Embryonic facial prominence (tissue), 1 donor: ENCODE results near the gene INPP5A.
"Not testable (repeated sequence)": the region's sequence is repeated elsewhere in the genome, so short reads cannot be mapped to it uniquely, and the experiment has no call there.

Experiments
- DNase-seq: peaks from one replicate; pipeline ENCODE4 v3.0.0-alpha.2; 2016; ENCODE audit errors: extremely low spot score

Gene INPP5A

GRCh38 chr10:132676193-132676891 is 138.8 kb downstream of the INPP5A start:
- DNase-seq, result no peak

DNA sequence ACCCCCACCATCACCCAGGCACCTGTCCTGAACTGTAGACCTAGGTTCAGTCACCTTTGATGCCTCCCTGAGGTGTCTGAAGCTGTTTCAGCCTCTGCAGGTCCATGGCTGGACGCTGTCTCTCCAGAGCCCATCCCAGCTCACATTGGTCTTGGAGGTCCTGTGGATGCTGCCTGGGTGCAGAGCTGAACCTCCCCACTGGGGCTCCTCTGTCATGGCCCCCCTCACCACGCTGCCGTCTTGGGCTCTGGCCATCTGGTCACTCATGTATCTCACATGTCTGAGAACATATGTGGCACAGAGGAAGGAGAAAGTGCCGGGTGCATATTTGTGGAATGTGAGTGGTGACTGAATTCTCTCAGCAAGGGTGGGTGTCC is 139.5 kb downstream of the INPP5A start:
- DNase-seq, result no peak

DNA sequence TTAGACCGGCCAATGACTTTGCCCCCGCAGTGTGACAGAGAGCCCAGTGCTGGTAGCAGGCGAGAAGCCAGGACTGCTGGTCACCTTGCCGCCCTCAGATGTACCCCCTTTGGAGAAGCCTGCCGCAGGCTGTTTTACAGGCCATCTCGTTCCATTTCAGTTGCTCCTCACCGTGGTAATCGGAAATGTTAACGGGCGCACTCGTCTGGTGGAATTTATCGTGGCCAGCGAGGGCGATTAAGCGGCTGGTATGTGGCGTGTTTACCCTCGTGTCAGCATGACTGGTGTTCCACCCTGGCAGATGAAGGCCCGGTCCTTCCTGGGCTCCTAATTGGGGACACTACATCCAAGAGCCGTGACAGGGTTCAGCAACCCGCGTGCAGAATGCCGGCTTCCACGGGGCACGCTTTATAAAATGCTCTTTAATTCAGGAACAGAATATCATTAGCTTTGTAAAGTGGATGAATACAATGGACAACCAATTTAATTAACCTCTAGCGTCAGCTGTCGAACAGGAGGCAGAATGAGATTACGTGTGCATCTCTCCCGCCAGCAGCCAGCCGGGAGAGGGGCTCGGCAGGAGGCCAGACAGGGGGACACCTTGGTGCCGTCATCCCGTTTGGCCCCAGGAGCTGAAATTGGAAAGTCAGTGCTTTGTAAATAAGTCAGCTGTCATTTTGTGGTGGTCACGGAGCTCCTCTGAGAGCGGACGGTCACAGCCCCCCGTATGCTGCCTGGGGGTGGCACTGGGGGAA is 140.1 kb downstream of the INPP5A start:
- no peak for DNase-seq

DNA sequence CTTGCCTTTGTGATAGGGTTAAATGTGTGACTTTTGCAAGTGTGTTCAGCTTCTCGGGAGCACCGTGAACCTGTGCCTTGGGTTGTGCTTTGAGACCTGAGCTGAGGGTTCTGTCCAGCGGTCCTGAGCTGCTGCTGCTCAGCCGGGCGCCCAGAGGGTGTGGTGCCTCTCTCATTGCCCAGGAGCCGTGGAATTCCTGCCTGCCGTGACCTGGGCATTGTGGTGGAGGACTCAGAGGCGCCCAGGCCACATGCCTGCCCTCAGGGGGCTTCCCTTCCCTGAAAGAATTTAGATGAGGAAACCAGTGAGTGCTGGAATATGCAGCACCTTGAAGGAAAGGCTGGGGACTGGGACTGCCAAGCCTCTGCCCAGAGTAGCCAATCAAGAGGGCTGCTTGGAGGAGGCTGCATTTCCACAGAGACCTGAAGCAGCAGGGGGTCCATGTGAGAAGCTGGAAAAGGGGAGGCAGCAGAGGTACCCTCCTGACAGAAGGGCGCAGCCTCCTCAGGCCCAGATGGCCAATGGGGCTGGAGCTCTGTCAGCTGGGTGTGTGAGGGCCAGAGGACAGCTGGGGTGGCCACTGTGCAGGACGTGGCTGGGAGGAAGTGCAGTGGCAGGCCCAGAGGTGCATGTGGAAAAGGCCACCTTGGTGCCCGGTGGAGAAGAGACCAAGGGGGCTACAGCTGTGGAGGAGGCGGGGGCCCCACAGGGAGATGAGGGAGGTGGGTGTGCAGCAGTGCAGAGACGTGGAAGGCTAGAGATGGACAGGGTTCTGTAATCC is 141.0 kb downstream of the INPP5A start:
- DNase-seq, result no peak

- no peak for DNase-seq
These were observed 141.6 kb downstream of the INPP5A start for GRCh38 chr10:132679217-132679595.

DNA sequence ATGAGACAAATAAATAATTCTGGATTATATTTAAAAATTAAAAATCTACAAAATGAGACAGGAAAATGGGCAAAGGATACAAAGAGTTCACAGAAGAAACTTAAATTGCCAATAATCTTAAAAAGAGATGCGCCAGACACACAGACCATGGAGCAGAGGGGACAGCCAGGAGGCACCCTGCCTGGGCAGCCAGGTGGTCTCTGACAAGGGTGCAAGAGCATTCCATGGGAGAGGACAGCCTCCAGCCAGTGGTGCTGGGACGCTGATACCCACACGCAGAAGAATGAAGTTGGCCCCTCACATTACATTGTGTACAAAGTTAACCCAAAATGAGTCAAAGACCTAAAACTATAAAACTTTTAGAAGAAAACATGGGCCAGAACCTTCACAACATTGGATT is 142.1 kb downstream of the INPP5A start:
- no peak for DNase-seq

DNA sequence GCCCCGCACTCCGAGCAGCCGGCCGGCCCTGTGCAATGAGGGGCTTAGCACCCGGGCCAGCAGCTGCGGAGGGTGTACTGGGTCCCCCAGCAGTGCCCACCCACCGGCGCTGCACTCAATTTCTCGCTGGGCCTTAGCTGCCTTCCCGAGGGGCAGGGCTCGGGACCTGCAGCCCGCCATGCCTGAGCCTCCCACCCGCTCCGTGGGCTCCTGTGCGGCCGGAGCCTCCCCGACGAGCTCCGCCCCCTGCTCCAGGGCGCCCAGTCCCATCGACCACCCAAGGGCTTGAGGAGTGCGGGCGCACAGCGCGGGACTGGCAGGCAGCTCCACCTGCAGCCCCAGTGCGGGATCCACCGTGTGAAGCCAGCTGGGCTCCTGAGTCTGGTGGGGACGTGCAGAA is 143.2 kb downstream of the INPP5A start:
- not testable (repeated sequence) for DNase-seq

GRCh38 chr10:132681858-132682755 is 144.5 kb downstream of the INPP5A start:
- DNase-seq, result no peak

DNA sequence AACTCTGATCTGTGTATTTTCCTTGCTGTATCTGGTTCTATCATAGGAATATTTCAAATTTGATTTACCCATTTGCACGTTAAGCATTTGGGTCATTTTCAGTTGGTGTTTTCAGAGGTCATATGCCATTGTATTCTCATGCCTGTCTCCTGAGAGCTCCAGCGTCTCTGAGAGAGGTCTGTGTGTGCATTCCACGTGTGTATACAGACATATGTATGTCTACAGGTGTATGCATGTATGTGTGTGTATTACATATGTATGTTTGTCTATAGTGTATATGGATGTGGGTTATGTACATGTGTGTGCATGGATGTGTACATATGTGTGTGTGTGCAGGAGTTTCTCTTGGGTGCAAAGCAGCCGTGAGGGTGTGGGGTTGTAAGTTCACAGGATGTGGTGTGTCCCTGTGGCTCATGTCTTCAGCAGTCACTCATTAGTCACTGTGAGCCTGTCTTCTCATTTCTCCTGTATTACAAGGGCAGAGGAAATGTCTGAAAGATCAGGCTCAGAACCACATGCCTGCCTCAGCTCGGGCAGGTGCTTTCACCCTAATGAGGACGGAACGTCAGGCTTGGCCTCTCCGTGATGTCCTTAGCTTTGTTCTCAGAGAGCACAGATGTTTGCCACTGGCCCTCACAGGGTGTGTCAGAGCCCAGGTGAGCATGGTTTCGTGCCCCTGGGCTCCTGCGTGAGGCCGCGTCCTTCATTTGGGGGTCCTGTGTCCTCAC is 146.7 kb downstream of the INPP5A start:
- DNase-seq, result no peak

DNA sequence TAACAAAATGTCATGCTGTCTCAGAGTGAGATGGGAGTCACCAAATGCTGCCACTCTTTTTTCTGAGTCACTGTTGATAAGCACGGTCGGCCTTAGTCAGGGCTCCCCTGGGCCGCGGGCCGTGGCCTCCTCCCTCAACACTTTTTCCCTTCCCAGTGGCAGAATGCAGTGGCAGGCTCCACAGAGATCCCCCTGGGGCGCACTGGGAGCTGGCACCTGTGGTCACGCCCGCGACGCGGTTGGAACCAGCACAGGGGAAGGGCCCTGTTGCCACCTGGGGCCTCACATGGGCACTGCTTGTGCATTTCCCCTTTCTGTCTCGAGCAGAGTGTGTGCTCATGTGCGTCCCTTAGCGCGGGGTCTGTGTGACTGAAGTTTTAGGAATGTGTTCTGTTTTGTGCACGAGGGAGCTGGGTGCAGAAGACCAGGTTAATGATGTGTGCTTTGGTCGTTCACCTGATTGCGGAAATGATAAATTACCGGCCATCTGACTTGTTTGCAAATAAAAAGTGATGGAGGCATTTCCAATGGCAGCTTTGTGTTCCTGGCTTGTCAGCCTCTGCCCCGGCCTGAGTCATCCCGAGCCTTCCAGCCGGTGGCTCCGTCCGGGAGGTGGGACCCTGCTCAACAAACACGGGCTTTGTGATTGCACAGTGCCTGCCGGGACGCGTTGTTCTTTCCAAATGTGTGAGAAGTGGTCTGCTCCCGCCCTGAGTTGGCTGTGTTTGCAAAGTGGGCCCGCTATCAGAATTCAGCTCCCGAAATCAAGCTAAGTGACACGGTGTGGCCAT is 147.7 kb downstream of the INPP5A start:
- no peak for DNase-seq

DNA sequence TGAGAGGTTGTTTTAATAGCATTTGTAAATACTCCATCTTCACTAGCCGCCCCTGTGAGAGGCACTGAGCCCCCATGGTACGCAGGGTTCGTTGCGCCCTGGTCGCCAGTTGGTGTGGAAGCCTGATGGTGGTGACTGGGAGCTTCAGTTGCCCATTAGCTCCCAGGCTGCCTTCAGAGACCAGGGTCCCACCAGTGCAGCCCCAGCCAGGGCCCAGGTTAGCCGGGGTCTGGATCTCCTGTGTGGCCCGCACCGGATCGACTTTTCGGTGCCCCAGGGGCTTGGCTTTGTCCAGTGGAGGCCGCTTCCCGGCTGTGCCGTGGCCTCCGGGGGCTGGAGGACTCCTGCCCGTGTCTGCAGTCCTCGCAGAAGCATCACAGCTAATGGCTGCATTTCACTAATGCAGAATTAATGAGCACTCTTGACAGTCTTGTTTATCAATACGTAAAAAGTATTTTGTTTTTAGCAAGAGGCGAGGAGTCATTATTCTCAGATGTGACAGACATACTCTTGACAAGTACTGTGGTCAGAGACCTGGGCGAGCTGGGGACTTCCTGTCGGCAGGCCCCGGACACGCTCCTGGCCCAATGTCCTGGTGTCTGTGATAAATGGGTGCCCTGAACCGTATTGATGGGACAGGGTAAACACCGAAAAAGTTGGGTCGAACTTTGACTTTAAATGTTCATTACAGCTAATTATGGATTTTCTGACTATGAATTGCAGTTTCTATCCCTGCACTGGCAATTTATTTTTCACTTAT is 148.5 kb downstream of the INPP5A start:
- no peak for DNase-seq

DNA sequence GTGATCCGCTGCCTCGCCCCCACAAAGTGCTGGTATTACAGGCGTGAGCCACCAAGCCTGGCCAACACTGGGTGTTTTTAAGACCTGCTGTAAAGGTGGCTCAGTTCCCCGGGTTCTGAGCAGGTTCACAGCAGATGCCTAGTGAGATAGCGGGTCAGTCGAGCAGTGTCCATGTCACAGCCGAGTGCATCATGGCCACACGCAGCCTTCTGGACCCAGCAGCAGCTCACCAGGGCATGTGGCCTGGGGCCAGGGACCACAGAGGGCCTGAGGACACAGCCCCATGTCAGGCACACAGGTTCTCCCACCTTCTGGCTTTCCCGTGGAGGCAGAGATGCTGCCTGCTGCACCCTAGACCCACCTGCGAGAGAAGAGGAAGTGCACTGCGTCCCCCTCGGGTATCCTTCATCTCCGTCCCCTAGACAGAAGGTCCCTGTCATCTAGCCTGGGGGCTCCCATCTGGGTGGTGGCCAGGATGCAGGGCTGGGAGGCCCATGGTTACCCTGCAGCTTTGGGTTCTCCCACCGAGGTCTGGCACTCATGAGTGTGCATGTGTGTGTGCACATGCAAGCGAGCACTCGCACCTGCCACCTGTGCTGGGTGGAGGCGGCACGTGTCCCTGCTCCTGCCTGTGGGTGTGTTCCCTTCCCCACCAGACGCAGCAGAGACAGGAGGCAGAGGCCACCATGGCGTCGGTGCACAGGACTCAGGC is 149.8 kb downstream of the INPP5A start:
- DNase-seq, result no peak

- DNase-seq, result no peak
These were observed 150.4 kb downstream of the INPP5A start for GRCh38 chr10:132687893-132688579.

GRCh38 chr10:132688580-132689420 is 151.2 kb downstream of the INPP5A start:
- no peak for DNase-seq

GRCh38 chr10:132689721-132690360 is 152.3 kb downstream of the INPP5A start:
- DNase-seq, result no peak

DNA sequence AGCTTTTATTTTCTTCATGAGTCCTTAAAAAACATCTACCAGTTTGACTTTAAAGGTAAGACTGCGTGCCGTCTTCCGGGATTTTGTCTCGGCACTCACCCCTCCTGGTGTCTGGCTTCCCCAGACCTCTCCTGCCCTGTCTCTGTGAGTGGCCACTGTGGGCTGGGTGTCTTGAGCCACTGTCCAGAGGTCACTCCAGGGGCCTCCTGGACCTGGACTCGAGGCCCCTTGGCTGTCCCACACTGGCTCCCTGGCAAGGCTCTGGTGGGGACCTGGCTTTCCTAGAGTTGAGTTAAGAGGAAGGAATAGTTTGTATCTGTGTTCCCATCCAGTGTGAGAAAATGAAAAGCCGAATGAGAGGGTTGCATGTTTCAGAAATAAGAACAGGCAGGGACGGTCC is 152.8 kb downstream of the INPP5A start:
- no peak for DNase-seq
